NK-92 (cell line): ENCODE data around the gene NKIRAS1.
"Not testable (repeated sequence)": the region's sequence is repeated elsewhere in the genome, so short reads cannot be mapped to it uniquely, and the experiment has no call there.

Experiments
- DNase-seq: peaks from one replicate; lab custom pipeline; 2025; ENCODE audit not compliant: unreplicated experiment; lab: John Stamatoyannopoulos, UW

Gene NKIRAS1

DNA sequence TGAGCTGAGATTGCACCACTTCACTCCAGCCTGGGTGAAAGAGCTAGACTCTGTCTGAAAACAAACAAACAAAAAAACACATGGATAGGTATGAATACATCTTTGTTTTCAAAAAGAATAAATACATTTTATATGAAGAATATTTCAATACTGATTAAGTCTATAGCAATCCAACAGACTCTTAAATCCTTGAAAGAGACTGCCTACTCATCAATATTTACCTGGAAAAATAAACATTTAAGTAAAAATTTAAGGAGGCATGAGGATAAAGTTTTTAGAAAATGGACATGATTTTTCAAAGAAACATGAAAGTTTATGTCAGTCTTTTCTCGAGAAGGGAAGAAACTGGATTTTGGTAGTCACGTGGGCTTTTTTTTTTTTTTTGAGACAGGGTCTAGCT is 5.4 kb downstream of the NKIRAS1 start:
- DNase-seq, result no peak

- DNase-seq, result no peak
Observed at GRCh38 chr3:23909341-23909740, 7.4 kb downstream of the NKIRAS1 start.

DNA sequence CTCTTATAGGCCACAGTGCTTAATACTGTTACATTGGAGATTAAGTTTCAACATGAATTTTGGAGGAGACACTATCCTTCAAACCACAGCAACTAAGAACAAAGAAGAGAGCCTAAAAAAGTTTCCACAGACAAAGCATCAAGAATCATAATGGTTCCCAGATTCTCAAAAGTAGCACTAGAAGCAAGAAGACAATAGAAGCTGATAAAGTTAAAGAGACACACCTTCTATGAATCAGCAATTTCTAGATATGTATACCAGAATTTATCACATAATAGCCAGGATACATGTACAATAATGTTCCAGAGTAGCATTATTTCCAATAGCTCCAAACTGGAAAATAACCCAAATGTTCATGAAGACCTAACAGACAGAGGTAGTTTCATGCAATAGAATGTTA is 12.2 kb downstream of the NKIRAS1 start:
- no peak for DNase-seq

DNA sequence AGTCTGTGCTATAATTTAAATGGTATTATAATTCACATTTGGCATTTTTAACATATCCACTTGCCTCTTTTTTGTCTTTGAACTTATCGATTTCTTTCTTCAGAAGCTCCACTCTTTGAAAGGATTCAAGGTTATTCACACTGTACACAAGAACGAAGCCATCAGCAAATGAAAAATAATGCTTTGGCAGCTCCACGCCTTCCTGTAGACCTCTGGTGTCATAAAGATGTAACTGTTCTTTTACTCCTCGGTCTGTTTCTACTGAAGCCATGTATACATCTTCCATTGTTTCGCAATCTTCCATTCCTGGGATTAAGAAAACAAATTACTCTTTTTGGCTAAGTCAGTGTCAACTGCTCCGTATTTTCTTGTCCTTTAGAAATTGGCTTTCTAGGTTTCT is 16.0 kb downstream of the NKIRAS1 start:
- no peak for DNase-seq

DNA sequence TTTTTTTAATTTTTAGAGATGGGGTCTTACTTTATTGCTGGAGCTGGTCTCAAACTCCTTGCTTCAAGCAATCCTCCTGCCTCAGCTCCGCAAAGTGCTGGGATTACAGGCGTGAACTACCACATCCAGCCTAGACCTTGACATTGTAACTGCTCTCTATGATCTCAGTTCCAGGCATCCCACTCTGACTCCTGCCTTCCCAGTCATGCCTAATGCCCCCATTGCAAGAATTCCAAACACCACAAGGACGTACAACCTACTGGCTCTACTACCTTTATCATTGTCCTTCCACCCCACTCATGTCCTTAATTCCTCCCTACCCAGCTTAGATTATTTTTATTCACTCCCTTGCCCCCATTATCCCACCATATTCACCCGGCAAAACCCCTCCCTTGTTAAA is 21.6 kb downstream of the NKIRAS1 start:
- DNase-seq, result no peak

GRCh38 chr3:23894254-23895061 is 22.3 kb downstream of the NKIRAS1 start:
- no peak for DNase-seq

DNA sequence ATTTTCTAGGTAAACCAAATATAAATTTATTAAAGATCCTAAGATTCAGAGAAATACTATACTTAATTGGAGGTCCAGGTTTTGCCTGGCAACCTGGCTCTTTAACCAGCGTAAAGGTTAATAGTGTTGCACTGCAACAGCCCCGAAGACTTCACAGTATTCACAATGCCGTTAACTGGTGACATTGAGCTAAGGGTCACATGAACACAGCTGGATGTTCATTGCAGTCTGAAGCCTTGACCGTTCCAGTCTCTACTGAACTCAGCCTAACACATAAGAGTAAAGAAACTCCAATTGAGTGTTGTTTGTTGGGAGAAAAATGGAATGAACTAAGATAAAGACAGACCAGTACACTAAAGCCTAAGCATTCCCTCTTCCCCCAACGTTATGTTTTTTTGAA is 26.8 kb downstream of the NKIRAS1 start:
- DNase-seq, result no peak

DNA sequence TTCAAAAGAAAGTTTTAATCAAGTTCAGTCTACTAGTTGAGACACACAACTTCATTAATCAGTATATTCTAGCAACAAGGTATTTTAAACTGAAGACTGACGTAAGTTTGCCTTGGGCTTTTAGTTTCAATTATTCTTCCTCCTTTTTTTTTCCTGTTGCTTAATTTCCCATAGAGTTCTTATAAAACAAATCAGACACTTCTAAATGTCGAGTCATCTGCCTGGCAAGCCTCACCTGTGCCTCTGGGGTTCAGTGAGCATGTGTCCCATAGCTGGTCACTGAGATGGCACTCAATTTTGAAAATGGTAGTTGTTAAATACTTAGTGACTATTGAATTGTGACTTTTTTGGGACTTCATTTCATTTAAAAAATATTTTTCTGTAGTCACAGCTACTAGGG is 27.4 kb downstream of the NKIRAS1 start:
- no peak for DNase-seq

DNA sequence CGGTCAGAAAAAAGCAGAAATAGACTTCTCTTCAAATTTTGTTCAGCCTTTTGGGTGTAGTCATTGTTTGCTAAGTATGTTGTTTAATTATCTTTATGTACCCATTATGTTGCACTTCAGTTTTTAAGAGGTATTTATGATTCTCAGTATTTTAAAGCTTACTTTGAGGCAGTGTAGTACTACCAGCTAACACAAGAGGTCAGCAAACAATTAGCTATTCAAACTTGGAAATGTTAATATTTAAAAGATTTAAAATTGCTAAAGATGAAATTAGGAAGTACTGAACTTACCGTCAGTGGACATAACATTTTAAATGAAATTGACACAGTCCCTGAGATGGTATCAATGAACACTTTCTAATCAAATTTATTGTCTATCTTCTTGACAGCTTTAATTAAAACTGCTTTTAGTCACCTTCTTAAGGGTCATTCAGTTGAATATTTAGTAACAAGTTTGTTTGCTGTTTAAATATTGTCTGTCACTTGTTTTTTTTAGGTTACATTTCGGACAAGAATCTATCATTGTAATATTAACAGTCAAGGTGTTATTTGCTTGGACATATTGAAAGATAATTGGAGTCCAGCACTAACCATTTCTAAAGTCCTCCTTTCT is 28.1 kb downstream of the NKIRAS1 start:
- DNase-seq, result no peak

GRCh38 chr3:23886311-23886710 is 30.5 kb downstream of the NKIRAS1 start:
- DNase-seq, result no peak

GRCh38 chr3:23885210-23885609 is 31.6 kb downstream of the NKIRAS1 start:
- no peak for DNase-seq

- DNase-seq, result no peak
Observed at GRCh38 chr3:23884481-23884880, 32.3 kb downstream of the NKIRAS1 start.

GRCh38 chr3:23882487-23882918 is 34.3 kb downstream of the NKIRAS1 start:
- DNase-seq, result no peak

GRCh38 chr3:23881993-23882392 is 34.8 kb downstream of the NKIRAS1 start:
- not testable (repeated sequence) for DNase-seq

GRCh38 chr3:23880703-23881339 is 36.0 kb downstream of the NKIRAS1 start:
- DNase-seq, result no peak

- no peak for DNase-seq
Observed at GRCh38 chr3:23879485-23879884, 37.3 kb downstream of the NKIRAS1 start.

GRCh38 chr3:23877329-23877980 is 39.3 kb downstream of the NKIRAS1 start:
- no peak for DNase-seq

DNA sequence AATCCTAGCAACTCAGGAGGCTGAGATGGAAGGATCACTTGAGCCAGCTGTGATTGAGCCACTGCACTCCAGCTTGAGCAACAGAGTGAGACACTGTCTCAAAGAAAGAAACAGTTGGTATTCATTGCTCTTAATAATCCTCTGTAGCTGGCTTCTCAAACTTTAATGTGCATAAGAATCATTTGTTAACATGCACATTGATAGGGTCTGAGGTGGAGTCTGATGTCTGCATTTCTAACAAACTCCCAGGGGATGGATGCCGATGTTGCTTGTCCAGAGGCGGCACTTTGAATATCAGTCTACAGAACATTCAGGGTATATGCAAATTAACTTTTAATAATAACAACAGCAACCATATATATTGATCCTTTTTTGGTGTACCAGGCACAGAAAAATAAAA is 39.9 kb downstream of the NKIRAS1 start:
- no peak for DNase-seq

DNA sequence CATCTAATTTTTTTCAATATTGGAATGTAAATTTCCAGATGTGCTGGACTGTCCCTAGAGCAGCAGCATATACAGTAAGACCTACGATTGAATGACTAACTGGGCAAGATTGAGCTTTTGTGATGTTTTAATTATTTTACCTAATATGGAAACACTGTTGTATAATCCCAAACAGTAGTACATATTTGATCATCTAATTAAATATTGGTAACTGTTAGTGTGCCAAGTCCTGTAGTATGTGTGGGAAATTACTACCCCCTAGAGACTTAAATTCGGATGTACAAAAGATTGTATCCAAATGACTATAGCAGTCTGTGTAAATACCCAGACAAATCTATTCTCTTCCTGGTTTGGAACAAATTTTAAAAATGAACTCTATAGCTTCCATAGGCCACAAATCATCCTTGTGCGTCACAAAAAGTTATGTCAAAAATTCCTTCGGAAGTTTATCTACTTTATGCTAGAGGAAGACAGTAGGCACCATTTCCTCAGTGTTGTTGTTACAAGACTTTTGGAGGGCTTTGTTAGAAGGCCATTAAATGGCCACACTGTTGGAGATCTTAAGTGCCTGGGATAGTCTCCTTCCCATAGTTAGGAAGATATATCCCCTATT is 41.6 kb downstream of the NKIRAS1 start:
- DNase-seq, result no peak

DNA sequence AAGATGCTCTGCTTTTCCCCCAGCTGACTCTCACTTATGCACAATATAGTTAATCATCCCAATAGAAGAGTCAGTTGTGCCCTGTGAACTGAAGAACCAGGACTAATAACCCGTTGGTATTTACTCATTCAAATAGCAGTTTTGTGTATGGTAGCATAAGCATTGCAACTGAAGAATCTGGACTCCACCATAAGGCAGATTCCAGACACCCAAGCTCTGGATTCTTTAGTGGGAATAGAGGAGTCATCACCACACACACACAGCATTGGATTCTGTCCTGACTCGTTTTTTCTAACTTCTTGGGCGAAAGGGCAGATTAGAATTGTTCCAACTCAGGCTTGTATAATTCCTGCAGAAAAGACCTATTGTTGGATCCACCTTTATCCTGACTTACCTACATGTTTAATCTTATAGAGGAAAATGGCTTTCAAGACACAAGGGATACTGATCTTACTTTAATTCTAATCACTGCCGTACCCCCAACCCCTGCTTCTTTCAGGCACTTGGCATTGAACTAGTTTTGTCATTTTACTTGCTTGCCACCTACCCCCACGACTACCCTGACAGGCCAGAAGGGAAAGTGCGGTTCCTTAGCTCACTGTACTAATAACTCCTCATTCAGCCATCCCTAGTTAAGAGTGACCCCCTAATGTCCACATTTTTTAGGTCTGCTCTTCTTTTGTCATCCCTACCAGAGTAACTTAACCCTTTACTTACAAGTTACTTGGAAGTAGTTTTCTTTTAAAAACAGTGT is 42.3 kb downstream of the NKIRAS1 start:
- DNase-seq, result no peak

- no peak for DNase-seq
Observed at GRCh38 chr3:23873941-23874340, 42.8 kb downstream of the NKIRAS1 start.
